HFFc6 (cell line): ENCODE data around the gene CCM2. TPM values are rescaled to one million over a fixed set of nuclear protein-coding genes. Genes with fewer than 3 reads are reported as not detected.

Experiments
- DNase-seq: peaks from one replicate; pipeline ENCODE4 v3.0.0-alpha.2; 2018
- H3K27ac Mint-ChIP-seq: 2 replicates; pipeline ENCODE4 v1.8.0; 2020; ENCODE audit warnings: mild to moderate bottlenecking, mixed read lengths
- H3K27me3 Mint-ChIP-seq: 2 replicates; pipeline ENCODE4 v1.8.0; 2021; ENCODE audit warnings: mild to moderate bottlenecking, moderate library complexity, mixed read lengths; ENCODE audit not compliant: insufficient read depth
- H3K36me3 Mint-ChIP-seq: 2 replicates; pipeline ENCODE4 v1.8.0; 2021; ENCODE audit warnings: low read depth, mixed read lengths
- H3K4me1 Mint-ChIP-seq: 2 replicates; pipeline ENCODE4 v1.8.0; 2020; ENCODE audit warnings: low read depth, mixed read lengths
- H3K4me3 Mint-ChIP-seq: 2 replicates; pipeline ENCODE4 v1.8.0; 2020; ENCODE audit warnings: mild to moderate bottlenecking, moderate library complexity, mixed read lengths
- H3K9me3 Mint-ChIP-seq: 2 replicates; pipeline ENCODE4 v1.8.0; 2020; ENCODE audit warnings: mild to moderate bottlenecking, mixed read lengths
- CTCF ChIP-seq: fragments of 200-600 bp; sonication (generic); IDR thresholded peaks from 2 replicates; pipeline ENCODE4 v1.5.0; 2021; ENCODE audit warnings: antibody characterized with exemption, mild to moderate bottlenecking
- total RNA-seq, 6 experiments: library from RNA; stranded (reverse); fragmentation: NEBNext Ultra II Directional; extraction: Animal tissue kit (Norgen Biotek cat#: 25700); gene quantifications; 2 replicates in 1 of 6; 3 replicates in 5 of 6; pipeline ENCODE4 v1.2.3, GENCODE V29; 2021

CCM2 gene
- total RNA-seq, 6 experiments from 2014 or later = 50.3 to 57.4 (median 52.7) TPM

- Mint-ChIP-seq H3K27me3 (no peaks in the 10 kb centered on the region; the same call in 1 of the 2 replicates), H3K36me3 (peaks cover 7% of the 10 kb centered on the region), H3K4me3 (no peak overlapping the region), H3K27ac (0 out of 2 replicates have a peak overlapping the region, but pooled peaks have one; percentile 16), H3K4me1 (peaks cover 7% of the 10 kb centered on the region; the same call in 1 of the 2 replicates), H3K9me3 (no peaks in the 10 kb centered on the region)
- DNase-seq = peak; percentile 10
- no peak for TF ChIP-seq CTCF
Measured at GRCh38 chr7:45055016-45055415, 55.0 kb downstream of the CCM2 start.

- peaks cover 7% of the 10 kb centered on the region for H3K36me3 Mint-ChIP-seq
- DNase-seq = no peak
- TF ChIP-seq CTCF = no peak
- H3K27ac Mint-ChIP-seq = no peak overlapping the region
- no peaks in the 10 kb centered on the region; the same call in none of the 2 replicates for H3K27me3 Mint-ChIP-seq
- H3K4me3 Mint-ChIP-seq = no peak overlapping the region
- H3K4me1 Mint-ChIP-seq = peaks cover 7% of the 10 kb centered on the region; the same call in 1 of the 2 replicates
- H3K9me3 Mint-ChIP-seq = no peaks in the 10 kb centered on the region
Measured at GRCh38 chr7:45055594-45056219, 55.7 kb downstream of the CCM2 start.

DNA sequence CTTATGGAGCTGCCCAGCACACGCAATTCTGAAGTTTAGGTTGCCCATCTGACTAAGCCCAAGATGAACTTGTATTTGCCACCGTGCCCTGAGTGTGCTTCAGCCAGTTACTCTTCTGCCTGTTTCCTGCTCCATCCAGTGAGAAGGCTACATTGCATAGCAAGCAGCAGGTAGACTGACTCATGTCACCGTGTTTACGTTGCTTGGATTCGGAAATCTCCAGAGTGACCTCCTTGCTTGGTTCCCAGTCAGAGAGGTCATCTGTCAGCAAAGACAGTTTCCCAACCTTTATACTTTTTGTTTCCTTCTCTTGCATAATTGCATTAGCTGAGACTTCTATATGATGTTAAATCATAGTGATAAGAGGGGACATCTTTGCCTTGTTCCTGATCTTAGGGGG lies 57.9 kb downstream of the CCM2 start:
- no peak for DNase-seq
- H3K27ac Mint-ChIP-seq = no peak overlapping the region

GRCh38 chr7:45060295-45060694 lies 60.3 kb downstream of the CCM2 start:
- TF ChIP-seq CTCF = no peak
- no peak overlapping the region for H3K4me3 Mint-ChIP-seq
- peaks cover 12% of the 10 kb centered on the region for H3K36me3 Mint-ChIP-seq
- H3K4me1 Mint-ChIP-seq = peaks cover 6% of the 10 kb centered on the region; the same call in 1 of the 2 replicates
- no peaks in the 10 kb centered on the region for H3K9me3 Mint-ChIP-seq
- no peak overlapping the region for H3K27ac Mint-ChIP-seq
- no peaks in the 10 kb centered on the region; the same call in 1 of the 2 replicates for H3K27me3 Mint-ChIP-seq
- DNase-seq = no peak

More for the DNA sequence above, 57.9 kb downstream of the CCM2 start:
- peaks cover 7% of the 10 kb centered on the region for H3K36me3 Mint-ChIP-seq
- no peaks in the 10 kb centered on the region for H3K9me3 Mint-ChIP-seq
- H3K4me3 Mint-ChIP-seq = no peak overlapping the region
- no peak for TF ChIP-seq CTCF
- H3K4me1 Mint-ChIP-seq = peaks cover 13% of the 10 kb centered on the region
- H3K27me3 Mint-ChIP-seq = no peaks in the 10 kb centered on the region; the same call in 1 of the 2 replicates

GRCh38 chr7:45061352-45061751 lies 61.4 kb downstream of the CCM2 start:
- no peak overlapping the region for H3K27ac Mint-ChIP-seq
- H3K4me3 Mint-ChIP-seq = no peak overlapping the region
- H3K27me3 Mint-ChIP-seq = no peaks in the 10 kb centered on the region; the same call in 1 of the 2 replicates
- no peak for DNase-seq
- no peak for TF ChIP-seq CTCF
- H3K9me3 Mint-ChIP-seq = no peaks in the 10 kb centered on the region
- peaks cover 12% of the 10 kb centered on the region for H3K36me3 Mint-ChIP-seq
- H3K4me1 Mint-ChIP-seq = peaks cover 6% of the 10 kb centered on the region; the same call in 1 of the 2 replicates
